HG03196 (cell line): ENCODE measurements around the gene PMIS2.
A peak's percentile ranks its signal among the peaks of the same experiment; 100 is the strongest.
"Not testable (repeated sequence)": the region's sequence is repeated elsewhere in the genome, so short reads cannot be mapped to it uniquely, and the experiment has no call there.

Experiments
- ATAC-seq: cut with Tn5 transposase; IDR thresholded peaks from one replicate; pipeline ENCODE4 v1.9.1; 2021; ENCODE audit not compliant: unreplicated experiment

Gene PMIS2

DNA sequence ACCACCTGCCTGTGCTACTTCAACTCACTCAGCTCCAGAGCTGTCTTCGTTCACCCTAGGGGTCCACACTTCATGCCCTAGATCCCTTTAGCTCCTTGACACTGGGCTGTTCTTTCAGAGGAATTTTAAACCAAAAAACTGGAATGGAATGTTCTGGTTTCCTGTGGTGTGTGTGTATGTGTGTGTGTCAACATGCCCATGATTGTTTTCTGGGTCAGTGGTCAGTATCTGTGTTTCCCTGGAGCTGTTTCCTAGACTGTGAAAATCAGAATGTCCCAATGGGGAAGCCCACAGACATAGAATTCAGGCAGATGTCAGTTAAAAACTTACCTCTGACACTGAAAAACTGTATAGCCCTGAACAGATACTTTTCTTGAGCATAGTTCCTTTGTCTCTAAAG is 1.3 kb downstream of the PMIS2 start:
- ATAC-seq = no peak

DNA sequence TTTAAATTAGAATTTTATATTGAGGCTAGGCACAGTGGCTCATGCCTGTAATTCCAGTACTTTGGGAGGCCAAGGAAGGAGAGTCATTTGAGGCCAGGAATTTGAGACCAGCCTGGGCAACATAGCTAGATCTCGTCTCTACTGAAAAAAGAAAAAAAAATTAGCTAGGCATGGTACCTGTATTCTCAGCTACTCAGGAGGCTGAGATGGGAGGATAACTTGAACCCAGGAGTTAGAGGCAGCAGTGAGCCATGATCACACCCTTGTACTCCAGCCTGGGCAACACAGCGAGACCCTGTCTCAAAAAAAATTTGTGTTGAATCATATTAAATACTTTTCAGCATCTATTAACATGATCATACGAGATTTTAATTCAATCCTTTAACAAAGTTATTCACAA is 4.9 kb downstream of the PMIS2 start:
- ATAC-seq = no peak

GRCh38 chr19:35592226-35592625 is 6.3 kb downstream of the PMIS2 start:
- no peak for ATAC-seq

GRCh38 chr19:35595026-35595425 is 9.1 kb downstream of the PMIS2 start:
- not testable (repeated sequence) for ATAC-seq

DNA sequence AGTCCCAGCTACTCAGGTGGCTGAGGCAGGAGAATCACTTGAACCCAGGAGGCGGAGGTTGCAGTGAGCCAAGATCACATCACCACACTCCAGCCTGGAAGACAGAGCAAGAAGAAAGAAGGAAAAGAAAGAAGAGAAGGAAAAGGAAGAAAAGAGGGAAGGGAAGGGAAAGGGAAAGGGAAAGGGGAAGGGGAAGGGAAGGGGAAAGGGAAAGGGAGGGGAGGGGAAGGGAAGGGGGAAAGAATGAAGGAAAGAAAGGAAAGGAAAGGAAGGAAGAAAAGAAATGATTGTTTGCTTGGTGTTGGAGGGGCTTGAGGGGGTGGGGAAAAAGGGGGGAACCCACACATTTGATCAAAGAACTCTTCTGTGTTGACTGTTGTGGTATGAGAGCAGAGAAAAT is 10.0 kb downstream of the PMIS2 start:
- ATAC-seq = no peak

- ATAC-seq = no peak
These were observed 10.5 kb downstream of the PMIS2 start for GRCh38 chr19:35596366-35596999.

DNA sequence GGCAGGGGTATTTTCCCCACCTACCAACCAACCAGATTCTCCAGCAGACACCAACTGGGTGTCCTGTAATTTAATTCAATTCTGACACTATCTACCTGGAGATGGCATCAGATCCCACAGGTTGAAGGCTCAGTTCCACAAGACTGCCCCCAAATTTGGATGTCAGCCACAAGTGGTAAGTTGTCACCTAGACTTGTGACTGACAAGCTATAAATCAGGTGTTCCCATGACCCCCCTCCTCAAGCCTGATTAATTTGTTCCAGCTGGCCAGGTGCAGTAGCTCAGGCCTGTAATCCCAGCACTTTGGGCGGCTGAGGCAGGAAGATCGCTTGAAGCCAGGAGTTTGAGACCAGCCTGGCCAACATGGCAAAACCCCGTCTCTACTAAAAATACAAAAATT is 16.0 kb downstream of the PMIS2 start:
- no peak for ATAC-seq

GRCh38 chr19:35604436-35604835 is 18.5 kb downstream of the PMIS2 start:
- ATAC-seq = not testable (repeated sequence)

GRCh38 chr19:35607170-35607569 is 21.2 kb downstream of the PMIS2 start:
- not testable (repeated sequence) for ATAC-seq

- no peak for ATAC-seq
These were observed 21.7 kb downstream of the PMIS2 start for GRCh38 chr19:35607661-35608060.

DNA sequence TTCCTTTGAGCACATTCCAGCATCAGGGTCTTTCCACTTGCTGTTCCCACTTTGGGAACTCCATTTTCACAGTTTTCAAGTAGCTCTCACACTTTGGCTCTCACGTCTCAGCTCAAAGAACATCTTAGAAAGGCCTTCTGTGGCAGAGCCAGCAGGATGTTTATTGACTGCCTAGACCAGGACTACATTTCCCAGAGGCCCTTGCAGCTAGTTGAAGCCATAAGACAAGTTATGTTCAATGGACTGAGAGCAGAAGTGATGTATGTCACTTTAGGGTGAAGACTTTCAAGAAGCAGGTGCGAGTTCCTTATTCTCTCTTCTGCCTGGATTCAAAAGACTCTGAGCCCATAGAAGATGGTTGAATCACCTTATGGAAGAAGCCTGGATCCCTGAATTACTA is 22.3 kb downstream of the PMIS2 start:
- no peak for ATAC-seq

GRCh38 chr19:35609851-35610353 is 23.9 kb downstream of the PMIS2 start:
- peak; percentile 40 for ATAC-seq

- ATAC-seq = no peak
These were observed 26.2 kb downstream of the PMIS2 start for GRCh38 chr19:35612224-35612558.

DNA sequence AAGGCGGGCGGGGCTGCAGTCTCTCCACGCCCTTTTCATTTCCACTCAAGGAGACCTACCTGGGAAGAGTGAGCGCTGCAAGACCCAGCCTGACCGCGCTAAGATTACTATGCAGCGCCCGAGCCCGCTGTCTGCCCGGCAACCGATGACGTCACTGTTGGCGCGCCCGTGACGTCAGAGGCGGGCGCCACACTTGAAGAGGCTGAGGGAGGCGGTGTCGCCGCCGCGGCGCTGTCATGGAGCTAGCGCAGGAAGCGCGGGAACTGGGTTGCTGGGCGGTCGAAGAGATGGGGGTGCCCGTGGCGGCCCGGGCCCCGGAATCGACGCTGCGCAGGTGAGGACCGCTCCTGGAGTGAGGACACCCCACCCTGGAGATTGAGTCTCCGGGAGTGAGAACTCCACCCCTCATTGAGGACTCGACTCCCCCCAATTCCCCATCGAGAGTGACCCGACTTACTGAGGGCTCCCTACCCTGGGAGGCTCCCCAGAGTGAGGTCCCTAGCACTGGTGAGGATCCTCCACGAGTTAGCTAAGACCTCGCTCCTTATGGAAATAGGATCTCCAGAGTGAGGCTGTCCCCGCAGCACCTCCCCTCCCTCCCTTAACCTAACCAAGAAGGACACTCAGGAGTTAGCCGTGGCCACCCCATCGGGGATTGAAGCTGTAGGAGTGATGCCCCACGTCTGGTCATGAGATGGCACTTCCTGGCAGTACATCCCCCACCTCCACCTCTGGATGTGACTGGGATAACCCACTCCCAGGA is 26.8 kb downstream of the PMIS2 start, which contains the start of gene HAUS5:
HAUS5 (plus strand) TSS at position 177 of the 763 bp plus-strand sequence; CDS start at position 237, 60 bp downstream.
- ATAC-seq = peak; percentile 74

DNA sequence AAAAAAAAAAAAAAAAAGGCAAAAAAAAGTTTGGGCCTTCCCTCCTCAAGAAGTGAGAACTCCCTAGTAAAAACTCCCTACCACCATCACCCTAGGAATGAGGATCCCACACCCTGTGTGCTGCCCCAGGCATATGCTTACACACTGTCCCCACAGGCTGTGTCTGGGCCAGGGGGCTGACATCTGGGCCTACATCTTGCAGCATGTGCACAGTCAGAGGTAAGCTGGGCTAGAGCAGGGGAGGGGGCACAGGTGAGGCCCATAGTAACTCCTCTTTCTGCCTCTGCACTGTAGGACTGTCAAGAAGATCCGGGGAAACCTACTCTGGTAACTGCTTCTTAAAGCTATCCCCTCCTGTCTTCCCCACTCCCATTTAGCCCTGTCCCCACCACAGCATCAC is 27.6 kb downstream of the PMIS2 start:
- ATAC-seq = no peak

- ATAC-seq = no peak
These were observed 29.1 kb downstream of the PMIS2 start for GRCh38 chr19:35615036-35615435.

DNA sequence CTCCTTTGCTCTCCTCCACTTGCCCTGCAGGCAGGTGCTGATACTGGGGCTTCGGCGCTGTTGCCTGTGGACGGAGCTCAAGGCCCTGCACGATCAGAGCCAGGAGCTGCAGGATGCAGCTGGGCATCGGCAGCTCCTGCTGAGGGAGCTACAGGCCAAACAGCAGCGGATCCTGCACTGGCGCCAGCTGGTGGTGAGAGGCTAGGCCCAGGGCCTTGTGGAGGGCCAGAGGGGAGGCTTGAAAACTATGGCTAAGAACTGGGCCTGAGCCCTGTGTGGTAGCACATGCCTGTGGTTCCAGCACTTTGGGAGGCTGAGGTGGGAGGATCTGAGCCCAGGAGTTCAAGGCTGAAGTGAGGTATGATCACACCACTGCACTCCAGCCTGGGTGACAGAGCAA is 32.9 kb downstream of the PMIS2 start:
- no peak for ATAC-seq

- ATAC-seq = no peak
These were observed 33.4 kb downstream of the PMIS2 start for GRCh38 chr19:35619290-35619923.

DNA sequence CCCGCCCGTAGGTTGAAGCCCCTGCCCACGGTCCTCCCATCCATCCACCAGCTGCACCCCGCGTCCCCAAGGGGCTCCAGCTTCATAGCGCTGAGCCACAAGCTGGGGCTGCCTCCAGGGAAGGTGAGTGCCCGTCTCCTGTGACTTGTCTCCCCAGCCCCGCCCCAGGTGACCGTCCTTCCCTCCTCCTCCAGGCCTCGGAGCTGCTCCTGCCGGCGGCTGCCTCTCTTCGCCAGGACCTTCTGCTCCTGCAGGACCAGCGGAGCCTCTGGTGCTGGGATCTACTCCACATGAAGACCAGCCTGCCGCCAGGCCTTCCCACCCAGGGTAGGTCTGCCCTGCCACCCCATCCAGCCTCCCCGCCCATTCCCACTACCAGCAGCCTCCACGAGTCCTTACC is 34.0 kb downstream of the PMIS2 start:
- ATAC-seq = no peak

GRCh38 chr19:35621708-35622107 is 35.7 kb downstream of the PMIS2 start:
- ATAC-seq = no peak

- ATAC-seq = no peak
These were observed 36.8 kb downstream of the PMIS2 start for GRCh38 chr19:35622750-35623149.
